GM18498 (cell line): ENCODE results near the gene LAMA2.

ENCODE experiments used
- ATAC-seq: cut with Tn5 transposase; IDR thresholded peaks from one replicate; pipeline ENCODE4 v1.9.1; 2021; ENCODE audit warnings: mild to moderate bottlenecking, moderate library complexity; ENCODE audit not compliant: unreplicated experiment

LAMA2 gene

GRCh38 chr6:129555206-129555832 is 672.4 kb downstream of the LAMA2 start:
- no peak for ATAC-seq

DNA sequence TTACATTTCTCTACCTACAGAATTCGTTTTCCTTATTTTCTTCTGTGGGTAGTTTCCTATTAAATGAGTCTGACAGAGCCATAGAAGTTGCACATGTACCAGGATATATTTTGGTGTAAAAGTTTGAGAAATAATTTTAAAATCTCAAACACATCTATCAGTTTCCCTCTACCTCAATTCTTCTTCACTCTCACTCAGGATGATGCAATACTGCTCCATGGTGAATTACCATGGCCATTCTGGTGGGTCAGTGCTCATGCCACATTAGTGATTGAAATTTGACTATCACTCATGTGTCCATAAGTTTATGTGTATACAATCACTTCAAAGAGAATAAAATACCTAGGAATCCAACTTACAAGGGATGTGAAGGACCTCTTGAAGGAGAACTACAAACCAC is 675.3 kb downstream of the LAMA2 start:
- no peak for ATAC-seq

DNA sequence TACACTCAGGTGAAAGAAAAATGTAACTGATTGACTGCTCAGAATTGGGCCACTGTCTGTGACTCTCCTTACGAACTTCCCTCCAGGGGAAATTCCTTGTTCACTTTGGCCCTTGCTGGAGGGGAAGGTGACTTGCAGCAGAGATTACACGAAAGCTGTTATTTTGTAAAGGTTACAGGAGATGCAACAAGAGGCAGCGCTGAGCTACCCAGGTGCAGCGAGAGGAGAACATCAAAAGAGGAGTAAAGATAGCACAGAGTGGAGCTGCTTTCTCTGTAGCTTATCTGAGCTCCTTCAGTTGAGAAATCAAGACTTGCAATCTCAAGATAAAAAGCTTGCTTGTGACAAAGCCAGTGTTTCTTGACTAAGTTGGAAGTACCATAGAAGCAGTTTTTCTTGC is 682.4 kb downstream of the LAMA2 start:
- no peak for ATAC-seq

- no peak for ATAC-seq
These were observed 682.9 kb downstream of the LAMA2 start for GRCh38 chr6:129565811-129566210.
